Parathyroid adenoma (tissue), 2 donors: ENCODE measurements around the gene KIAA1549.

Source experiments
- H2AFZ ChIP-seq: fragments of 300-600 bp; sonication (generic); one replicate; pipeline ENCODE4 v1.7.0; 2017; ENCODE audit warnings: antibody characterized with exemption, mild to moderate bottlenecking
- H3K27ac ChIP-seq: fragments of 300-600 bp; sonication (generic); one replicate; pipeline ENCODE4 v1.7.0; 2017
- H3K27me3 ChIP-seq: fragments of 300-600 bp; sonication (generic); one replicate; pipeline ENCODE4 v1.7.0; 2017; ENCODE audit warnings: low read length; ENCODE audit not compliant: control insufficient read depth, insufficient read depth
- H3K36me3 ChIP-seq: fragments of 300-600 bp; sonication (generic); one replicate; pipeline ENCODE4 v1.7.0; 2017; ENCODE audit warnings: low read length; ENCODE audit not compliant: control insufficient read depth, insufficient read depth
- H3K4me1 ChIP-seq: fragments of 300-600 bp; sonication (generic); one replicate; pipeline ENCODE4 v1.7.0; 2017; ENCODE audit warnings: control low read depth
- H3K4me2 ChIP-seq: fragments of 300-600 bp; sonication (generic); one replicate; pipeline ENCODE4 v1.7.0; 2017; ENCODE audit warnings: low read length
- H3K4me3 ChIP-seq: fragments of 300-600 bp; sonication (generic); one replicate; pipeline ENCODE4 v1.7.0; 2017; ENCODE audit warnings: low read depth, low read length
- H3K79me2 ChIP-seq: fragments of 300-600 bp; sonication (generic); one replicate; pipeline ENCODE4 v1.7.0; 2017; ENCODE audit warnings: control low read depth
- H3K9ac ChIP-seq: fragments of 300-600 bp; sonication (generic); one replicate; pipeline ENCODE4 v1.7.0; 2017; ENCODE audit warnings: mild to moderate bottlenecking
- H3K9me3 ChIP-seq: fragments of 300-600 bp; sonication (generic); one replicate; pipeline ENCODE4 v1.7.0; 2017; ENCODE audit warnings: low read length; ENCODE audit not compliant: control insufficient read depth
- CTCF ChIP-seq: fragments of 300-600 bp; sonication (generic); IDR thresholded peaks from one replicate; pipeline ENCODE4 v1.7.0; 2017; ENCODE audit warnings: antibody characterized with exemption, mild to moderate bottlenecking
- donor health status: primary hyperparathyroidism.

Gene KIAA1549

GRCh38 chr7:138964624-138965436, 16.4 kb downstream of the KIAA1549 start:
- no peak overlapping the region for H3K27ac ChIP-seq
- no peaks in the 10 kb centered on the region for H3K27me3 ChIP-seq
- no peak for TF ChIP-seq CTCF
- peaks cover 26% of the 10 kb centered on the region for H3K79me2 ChIP-seq
- peaks cover 4% of the 10 kb centered on the region for H3K4me1 ChIP-seq
- no peaks in the 10 kb centered on the region for H3K9me3 ChIP-seq
- H3K36me3 ChIP-seq: no peaks in the 10 kb centered on the region
- H3K4me2 ChIP-seq: no peak overlapping the region
- no peak overlapping the region for H3K4me3 ChIP-seq
- no peak overlapping the region for H2AFZ ChIP-seq
- no peak overlapping the region for H3K9ac ChIP-seq

- no peak for TF ChIP-seq CTCF
- no peaks in the 10 kb centered on the region for H3K9me3 ChIP-seq
- H3K36me3 ChIP-seq: no peaks in the 10 kb centered on the region
- H3K27ac ChIP-seq: no peak overlapping the region
- H3K4me1 ChIP-seq: peaks cover 4% of the 10 kb centered on the region
- H3K4me2 ChIP-seq: no peak overlapping the region
- H3K4me3 ChIP-seq: no peak overlapping the region
- H3K79me2 ChIP-seq: peaks cover 21% of the 10 kb centered on the region
- H2AFZ ChIP-seq: no peak overlapping the region
- no peak overlapping the region for H3K9ac ChIP-seq
- H3K27me3 ChIP-seq: no peaks in the 10 kb centered on the region
Measured at GRCh38 chr7:138963675-138964074, 17.5 kb downstream of the KIAA1549 start.

- no peak for TF ChIP-seq CTCF
- Histone ChIP-seq H3K4me1 (peaks cover 4% of the 10 kb centered on the region), H3K9ac (no peak overlapping the region), H3K36me3 (no peaks in the 10 kb centered on the region), H3K27me3 (no peaks in the 10 kb centered on the region), H3K79me2 (peaks cover 23% of the 10 kb centered on the region), H3K4me3 (no peak overlapping the region), H3K9me3 (no peaks in the 10 kb centered on the region), H3K27ac (no peak overlapping the region), H2AFZ (no peak overlapping the region), H3K4me2 (no peak overlapping the region)
Measured at GRCh38 chr7:138962561-138963270, 18.5 kb downstream of the KIAA1549 start.

- Histone ChIP-seq H3K27me3 (no peaks in the 10 kb centered on the region), H3K4me2 (no peak overlapping the region), H3K9me3 (no peaks in the 10 kb centered on the region), H3K9ac (no peak overlapping the region), H3K4me3 (no peak overlapping the region), H3K79me2 (peaks cover 20% of the 10 kb centered on the region), H3K27ac (no peak overlapping the region), H3K36me3 (no peaks in the 10 kb centered on the region), H3K4me1 (peaks cover 4% of the 10 kb centered on the region), H2AFZ (no peak overlapping the region)
- no peak for TF ChIP-seq CTCF
Measured at GRCh38 chr7:138961159-138961558, 20.0 kb downstream of the KIAA1549 start.
